ENCODE measurements around the gene GNAS-AS1. TPM values are rescaled to one million over a fixed set of nuclear protein-coding genes. Genes with fewer than 3 reads are reported as not detected.

The GNAS-AS1 gene
- total and polyA plus RNA-seq, 2 donors (not counting 1 experiment from before 2014, with no cell fraction given), result 0.28 to 0.33 TPM

DNA sequence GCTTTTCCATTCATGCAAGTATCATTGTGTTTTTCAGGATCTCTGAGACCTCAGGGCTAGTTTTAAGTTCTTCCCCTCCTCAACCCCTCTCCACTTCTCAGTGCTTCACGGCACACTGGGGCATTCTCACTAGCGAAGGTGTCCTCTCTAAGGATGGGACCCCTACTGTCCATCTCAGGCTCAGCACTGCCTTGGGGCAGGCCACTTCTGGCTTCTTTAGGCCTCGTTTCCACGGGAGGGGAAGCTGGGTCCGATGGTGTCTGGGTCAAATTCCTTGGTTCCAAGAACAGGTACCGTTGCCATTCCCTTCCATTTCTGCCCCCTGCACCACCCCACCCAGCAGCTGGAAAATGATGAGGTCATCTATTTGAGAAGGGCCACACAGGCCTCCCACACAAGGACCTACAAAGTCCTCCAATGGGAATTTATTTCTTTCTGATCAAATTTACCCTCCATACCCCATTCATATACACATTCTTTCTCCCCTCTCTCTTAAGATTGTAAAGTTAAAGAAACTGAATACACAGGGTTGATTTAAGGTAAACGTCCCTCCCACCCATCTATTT lies 19.0 kb upstream of the GNAS-AS1 start:
- Histone ChIP-seq H3K27ac (ENCODE audit: insufficient read depth, low read length) (no peak overlapping the region), H3K9ac (ENCODE audit: insufficient read depth, low read length) (no peak overlapping the region), H3K4me1 (ENCODE audit: control insufficient read depth, extremely low read depth, insufficient read depth, low read length) (no peaks in the 10 kb centered on the region), H3K4me2 (ENCODE audit: extremely low read depth, insufficient read depth, low read length) (no peak overlapping the region), H3K79me2 (ENCODE audit: control insufficient read depth, insufficient read depth, low read length) (no peaks in the 10 kb centered on the region), H3K4me3 (replicated peaks in 1 of 4; ENCODE audit: control extremely low read depth in 1 of 4, insufficient read depth in 1 of 4, low read depth in 3 of 4, low read length in 4 of 4) (no peak overlapping the region), H3K27me3 (ENCODE audit: control insufficient read depth, insufficient read depth, low read length) (peaks cover 6% of the 10 kb centered on the region), H3K36me3 (ENCODE audit: control insufficient read depth, insufficient read depth, low read length) (no peaks in the 10 kb centered on the region), H4K20me1 (ENCODE audit: control insufficient read depth, extremely low read depth, insufficient read depth, low read length) (no peaks in the 10 kb centered on the region), H2AFZ (ENCODE audit: low read length) (no peak overlapping the region), H3K9me3 (ENCODE audit: control insufficient read depth, insufficient read depth, low read depth, low read length) (no peaks in the 10 kb centered on the region)
- DNase-seq (ENCODE audit: low read depth in 2 of 2), result no peak
- TF ChIP-seq CTCF (conservative IDR thresholded peaks at IDR 0.05 in 1 of 2, IDR thresholded peaks at IDR 0.05 in 1 of 2; ENCODE audit: low read depth in 1 of 2, low read length in 2 of 2), result no peak
- no peak for TF ChIP-seq EZH2 (IDR thresholded peaks at IDR 0.05; ENCODE audit: low read length, missing control alignments)

- Histone ChIP-seq H2AFZ (ENCODE audit: low read length) (no peak overlapping the region), H3K79me2 (ENCODE audit: control insufficient read depth, insufficient read depth, low read length) (no peaks in the 10 kb centered on the region)
- DNase-seq (ENCODE audit: low read depth in 2 of 2), result peak in 1 of 2 donors; percentile 28
Measured at GRCh38 chr20:58868795-58869194, 18.1 kb upstream of the GNAS-AS1 start.

GRCh38 chr20:58867211-58867610 lies 16.5 kb upstream of the GNAS-AS1 start:
- Histone ChIP-seq H2AFZ (ENCODE audit: low read length) (no peak overlapping the region), H3K9ac (ENCODE audit: insufficient read depth, low read length) (no peak overlapping the region), H3K9me3 (ENCODE audit: control insufficient read depth, insufficient read depth, low read depth, low read length) (no peaks in the 10 kb centered on the region), H3K27ac (ENCODE audit: insufficient read depth, low read length) (no peak overlapping the region), H3K4me3 (replicated peaks in 1 of 4; ENCODE audit: control extremely low read depth in 1 of 4, insufficient read depth in 1 of 4, low read depth in 3 of 4, low read length in 4 of 4) (no peak overlapping the region), H3K79me2 (ENCODE audit: control insufficient read depth, insufficient read depth, low read length) (no peaks in the 10 kb centered on the region), H4K20me1 (ENCODE audit: control insufficient read depth, extremely low read depth, insufficient read depth, low read length) (no peaks in the 10 kb centered on the region), H3K4me2 (ENCODE audit: extremely low read depth, insufficient read depth, low read length) (no peak overlapping the region), H3K27me3 (ENCODE audit: control insufficient read depth, insufficient read depth, low read length) (peaks cover 6% of the 10 kb centered on the region), H3K4me1 (ENCODE audit: control insufficient read depth, extremely low read depth, insufficient read depth, low read length) (no peaks in the 10 kb centered on the region), H3K36me3 (ENCODE audit: control insufficient read depth, insufficient read depth, low read length) (no peaks in the 10 kb centered on the region)
- TF ChIP-seq EZH2 (IDR thresholded peaks at IDR 0.05; ENCODE audit: low read length, missing control alignments) (no peak), CTCF (conservative IDR thresholded peaks at IDR 0.05 in 1 of 2, IDR thresholded peaks at IDR 0.05 in 1 of 2; ENCODE audit: low read depth in 1 of 2, low read length in 2 of 2) (no peak)
- no peak for DNase-seq (ENCODE audit: low read depth in 2 of 2)

More at GRCh38 chr20:58868795-58869194, 18.1 kb upstream of the GNAS-AS1 start:
- Histone ChIP-seq H3K9ac (ENCODE audit: insufficient read depth, low read length) (no peak overlapping the region), H3K36me3 (ENCODE audit: control insufficient read depth, insufficient read depth, low read length) (no peaks in the 10 kb centered on the region), H3K4me1 (ENCODE audit: control insufficient read depth, extremely low read depth, insufficient read depth, low read length) (no peaks in the 10 kb centered on the region), H3K27ac (ENCODE audit: insufficient read depth, low read length) (no peak overlapping the region), H3K4me2 (ENCODE audit: extremely low read depth, insufficient read depth, low read length) (no peak overlapping the region), H3K4me3 (replicated peaks in 1 of 4; ENCODE audit: control extremely low read depth in 1 of 4, insufficient read depth in 1 of 4, low read depth in 3 of 4, low read length in 4 of 4) (no peak overlapping the region), H3K9me3 (ENCODE audit: control insufficient read depth, insufficient read depth, low read depth, low read length) (no peaks in the 10 kb centered on the region), H3K27me3 (ENCODE audit: control insufficient read depth, insufficient read depth, low read length) (peaks cover 6% of the 10 kb centered on the region), H4K20me1 (ENCODE audit: control insufficient read depth, extremely low read depth, insufficient read depth, low read length) (no peaks in the 10 kb centered on the region)
- TF ChIP-seq CTCF (conservative IDR thresholded peaks at IDR 0.05 in 1 of 2, IDR thresholded peaks at IDR 0.05 in 1 of 2; ENCODE audit: low read depth in 1 of 2, low read length in 2 of 2) (peak; percentile 25 to 45), EZH2 (IDR thresholded peaks at IDR 0.05; ENCODE audit: low read length, missing control alignments) (no peak)
